ENCODE measurements around the gene HSP90AA1. TPM values are rescaled to one million over a fixed set of nuclear protein-coding genes. Genes with fewer than 3 reads are reported as not detected.

HSP90AA1 gene
- total and polyA plus RNA-seq, 4 donors, result 277 to 1,087 (median 722) TPM

DNA sequence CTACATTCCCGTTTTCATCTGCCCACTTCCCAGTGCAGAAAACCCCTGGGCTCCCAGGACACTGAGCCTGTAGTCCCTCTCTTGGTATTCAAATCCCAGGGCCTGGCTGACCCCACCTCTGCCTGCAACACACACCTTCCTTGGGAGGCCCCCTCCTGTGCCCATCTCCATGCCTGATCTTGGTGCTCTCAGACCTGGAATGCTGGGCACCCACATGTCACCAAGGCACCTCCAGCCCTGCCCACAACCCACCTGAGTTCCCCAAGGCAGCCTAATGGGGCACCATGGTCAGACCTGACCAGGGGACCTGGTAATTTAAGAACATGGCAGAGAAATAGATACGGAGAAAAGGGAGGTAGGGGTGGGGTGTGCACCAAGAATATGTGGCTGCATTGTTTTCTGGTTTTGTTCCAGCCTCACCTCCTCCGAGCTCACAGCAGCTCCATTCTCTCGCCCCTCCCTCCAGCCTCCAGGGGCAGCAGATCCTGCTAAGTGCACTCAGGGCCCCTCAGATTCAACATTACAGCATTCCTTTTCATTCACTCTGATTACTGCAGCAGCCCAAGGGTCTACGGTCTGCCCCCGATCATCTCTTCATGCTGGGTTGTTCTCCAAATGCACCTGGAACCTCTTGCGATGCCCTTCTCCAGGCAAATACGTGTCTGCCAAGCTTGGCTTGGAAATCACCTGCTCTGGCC, 9.2 kb upstream of the HSP90AA1 start:
- no peak overlapping the region for H3K4me3 ChIP-seq (ENCODE audit: low read depth, low read length)
- no peak for DNase-seq (ENCODE audit: low read depth in 4 of 6, low spot score in 6 of 6)
- no peaks in the 10 kb centered on the region for H3K36me3 ChIP-seq (ENCODE audit: control insufficient read depth, insufficient read depth, low read length)
- WGBS (ENCODE audit: insufficient coverage), result 24% methylated on average over 7 of the region's 8 CpGs
- H3K4me1 ChIP-seq (ENCODE audit: control insufficient read depth, insufficient read depth, low read length), result peaks cover 26% of the 10 kb centered on the region
- H3K27me3 ChIP-seq (ENCODE audit: control insufficient read depth, insufficient read depth, low read length), result no peaks in the 10 kb centered on the region
- H3K9me3 ChIP-seq (ENCODE audit: control insufficient read depth, insufficient read depth, low read length), result no peaks in the 10 kb centered on the region
- H3K27ac ChIP-seq (ENCODE audit: low read depth, low read length), result peak overlapping the region; percentile 6

DNA sequence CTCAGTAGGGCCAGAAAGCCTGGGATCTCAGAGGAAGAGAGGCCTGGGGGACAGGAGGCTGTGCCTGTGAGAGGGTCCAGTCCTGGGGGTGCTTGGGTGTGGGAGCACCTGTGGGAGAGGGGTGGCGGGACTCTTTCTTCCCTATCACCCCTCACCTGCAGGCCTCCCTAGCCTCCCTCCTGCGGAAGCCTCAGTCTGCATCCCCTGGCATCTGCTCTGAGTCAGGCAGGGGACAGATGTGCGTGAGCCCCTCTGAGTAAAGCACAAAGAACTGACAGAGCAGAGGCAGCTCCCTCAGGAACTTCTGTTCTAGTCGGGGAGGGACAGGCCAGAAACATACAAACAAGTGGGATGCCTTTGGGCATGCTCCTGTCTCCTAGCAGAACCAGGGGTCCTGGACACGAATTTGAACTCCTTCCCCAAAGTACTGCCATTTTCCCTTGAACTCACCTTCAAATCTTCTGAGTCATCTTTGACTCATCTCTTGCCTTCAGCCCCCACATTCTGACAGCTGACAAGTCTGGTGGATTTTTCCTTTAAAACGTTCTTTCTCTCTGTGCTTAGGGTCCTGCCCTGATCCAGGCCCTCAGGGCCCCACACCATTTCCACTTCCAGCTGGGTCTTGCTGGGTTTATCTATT, 8.5 kb upstream of the HSP90AA1 start:
- Histone ChIP-seq H3K9me3 (ENCODE audit: control insufficient read depth, insufficient read depth, low read length) (no peaks in the 10 kb centered on the region), H3K4me3 (ENCODE audit: low read depth, low read length) (no peak overlapping the region), H3K27me3 (ENCODE audit: control insufficient read depth, insufficient read depth, low read length) (no peaks in the 10 kb centered on the region), H3K27ac (ENCODE audit: low read depth, low read length) (no peak overlapping the region), H3K4me1 (ENCODE audit: control insufficient read depth, insufficient read depth, low read length) (peaks cover 26% of the 10 kb centered on the region), H3K36me3 (ENCODE audit: control insufficient read depth, insufficient read depth, low read length) (no peaks in the 10 kb centered on the region)
- 53% methylated on average over 5 of the region's 6 CpGs for WGBS (ENCODE audit: insufficient coverage)
- DNase-seq (ENCODE audit: low read depth in 4 of 6, low spot score in 6 of 6), result no peak

DNA sequence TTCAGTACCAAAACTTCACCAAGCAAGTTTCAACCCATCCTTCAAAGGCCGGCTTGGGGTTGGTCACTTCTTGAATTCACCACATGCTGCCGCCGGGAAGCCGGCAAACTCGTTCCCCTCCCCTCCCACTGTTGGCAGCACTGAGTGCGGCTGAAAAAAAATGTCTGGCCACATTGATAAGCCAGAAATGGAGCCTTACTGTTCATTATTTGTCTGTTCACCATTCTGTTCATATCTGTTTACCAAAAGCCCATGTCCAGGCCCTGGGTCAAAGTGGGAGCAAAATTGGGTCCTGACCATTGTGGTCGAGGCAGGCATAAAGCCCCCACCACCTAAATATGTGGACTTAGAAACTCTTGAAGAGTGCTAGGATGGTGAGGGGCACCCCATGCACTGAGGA, 7.3 kb upstream of the HSP90AA1 start:
- Histone ChIP-seq H3K4me3 (ENCODE audit: low read depth, low read length) (no peak overlapping the region), H3K9me3 (ENCODE audit: control insufficient read depth, insufficient read depth, low read length) (no peaks in the 10 kb centered on the region), H3K27me3 (ENCODE audit: control insufficient read depth, insufficient read depth, low read length) (no peaks in the 10 kb centered on the region), H3K27ac (ENCODE audit: low read depth, low read length) (no peak overlapping the region), H3K36me3 (ENCODE audit: control insufficient read depth, insufficient read depth, low read length) (no peaks in the 10 kb centered on the region), H3K4me1 (ENCODE audit: control insufficient read depth, insufficient read depth, low read length) (peaks cover 26% of the 10 kb centered on the region)
- no peak for DNase-seq (ENCODE audit: low read depth in 4 of 6, low spot score in 6 of 6)
- WGBS (ENCODE audit: insufficient coverage), result 32% methylated on average over 6 of the region's 7 CpGs

DNA sequence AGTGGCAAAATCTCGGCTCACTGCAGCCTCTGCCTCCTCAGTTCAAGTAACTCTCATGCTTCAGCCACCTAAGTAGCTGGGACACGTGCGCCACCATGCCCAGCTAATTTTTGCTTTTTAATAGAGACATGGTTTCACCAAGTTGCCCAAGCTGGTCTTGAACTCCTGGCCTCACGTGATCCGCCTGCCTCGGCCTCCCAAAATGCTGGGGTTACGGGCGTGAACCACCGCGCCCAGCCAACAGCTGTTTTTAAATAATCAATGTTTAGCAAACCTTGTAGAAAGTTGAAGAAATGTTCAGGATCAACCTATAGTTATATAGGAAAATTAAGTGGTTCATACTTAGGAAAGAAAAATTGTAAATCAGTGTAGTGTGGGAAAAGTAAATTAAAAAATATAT, 6.0 kb upstream of the HSP90AA1 start:
- no peak for DNase-seq (ENCODE audit: low read depth in 4 of 6, low spot score in 6 of 6)
- no peaks in the 10 kb centered on the region for H3K27me3 ChIP-seq (ENCODE audit: control insufficient read depth, insufficient read depth, low read length)
- no peaks in the 10 kb centered on the region for H3K9me3 ChIP-seq (ENCODE audit: control insufficient read depth, insufficient read depth, low read length)
- no peaks in the 10 kb centered on the region for H3K36me3 ChIP-seq (ENCODE audit: control insufficient read depth, insufficient read depth, low read length)
- peaks cover 39% of the 10 kb centered on the region for H3K4me1 ChIP-seq (ENCODE audit: control insufficient read depth, insufficient read depth, low read length)
- H3K4me3 ChIP-seq (ENCODE audit: low read depth, low read length), result no peak overlapping the region
- 83% methylated on average over 6 of the region's 10 CpGs for WGBS (ENCODE audit: insufficient coverage)
- H3K27ac ChIP-seq (ENCODE audit: low read depth, low read length), result no peak overlapping the region

DNA sequence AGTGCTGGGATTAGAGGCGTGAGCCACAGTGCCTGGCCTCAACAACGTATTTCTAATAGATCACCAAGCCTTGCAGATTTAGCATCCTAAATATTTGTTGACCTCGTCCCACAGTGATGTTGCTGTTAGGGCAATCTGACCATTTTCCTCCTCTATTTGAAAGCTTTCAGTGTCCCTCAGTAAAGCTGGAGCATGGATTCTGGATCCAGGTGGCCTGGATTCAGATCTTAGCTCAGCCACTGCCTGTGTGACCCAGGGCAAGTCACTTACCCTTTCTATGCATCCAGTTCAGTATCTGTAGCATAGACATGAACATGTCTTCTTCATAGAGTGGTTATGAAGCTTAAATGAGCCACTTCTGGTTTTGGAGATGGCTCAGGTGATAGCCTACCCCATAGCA, 3.9 kb upstream of the HSP90AA1 start:
- no peak overlapping the region for H3K4me3 ChIP-seq (ENCODE audit: low read depth, low read length)
- H3K36me3 ChIP-seq (ENCODE audit: control insufficient read depth, insufficient read depth, low read length), result peaks cover under 1% of the 10 kb centered on the region
- peaks cover 24% of the 10 kb centered on the region for H3K4me1 ChIP-seq (ENCODE audit: control insufficient read depth, insufficient read depth, low read length)
- DNase-seq (ENCODE audit: low read depth in 4 of 6, low spot score in 6 of 6), result no peak
- H3K27ac ChIP-seq (ENCODE audit: low read depth, low read length), result no peak overlapping the region
- WGBS (ENCODE audit: insufficient coverage), result 100% methylated on average over 3 of the region's 3 CpGs
- no peaks in the 10 kb centered on the region for H3K9me3 ChIP-seq (ENCODE audit: control insufficient read depth, insufficient read depth, low read length)
- no peaks in the 10 kb centered on the region for H3K27me3 ChIP-seq (ENCODE audit: control insufficient read depth, insufficient read depth, low read length)

DNA sequence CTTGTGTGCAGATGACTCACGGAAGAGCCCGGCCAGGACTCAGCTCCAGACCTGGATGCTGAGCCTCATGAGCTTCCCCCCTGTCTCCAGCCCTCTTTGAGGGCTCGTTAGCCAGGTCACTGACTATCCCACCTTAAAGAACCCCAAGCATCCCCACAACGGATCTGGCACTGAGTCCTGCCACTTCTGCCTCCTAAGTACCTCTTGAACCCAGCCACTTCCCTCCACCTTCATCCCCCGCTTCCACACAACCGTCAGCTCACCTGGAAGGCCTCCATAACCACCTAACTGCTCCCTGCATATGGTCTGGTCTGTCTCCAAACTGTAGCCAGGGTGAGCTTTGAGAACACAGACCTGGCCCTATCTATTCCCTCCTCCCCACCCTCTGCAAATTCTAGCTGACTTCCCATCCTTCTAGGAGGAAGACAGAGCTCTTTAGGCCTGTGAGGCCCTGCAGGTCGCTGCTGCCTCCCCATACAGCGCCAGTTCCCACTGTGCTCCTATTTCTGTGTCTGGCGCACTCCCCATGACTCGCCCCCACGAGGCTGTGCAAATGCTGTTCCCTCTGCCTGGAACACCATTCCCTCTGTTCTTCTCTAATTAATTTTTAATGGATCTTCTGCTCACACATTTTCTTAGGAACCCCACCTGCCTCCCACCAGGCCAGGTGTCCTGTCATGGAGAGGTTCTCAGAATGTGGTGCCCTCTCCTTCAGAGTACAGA, 2.9 kb upstream of the HSP90AA1 start:
- Histone ChIP-seq H3K4me3 (ENCODE audit: low read depth, low read length) (no peak overlapping the region), H3K9me3 (ENCODE audit: control insufficient read depth, insufficient read depth, low read length) (no peaks in the 10 kb centered on the region), H3K36me3 (ENCODE audit: control insufficient read depth, insufficient read depth, low read length) (peaks cover 9% of the 10 kb centered on the region), H3K4me1 (ENCODE audit: control insufficient read depth, insufficient read depth, low read length) (peaks cover 21% of the 10 kb centered on the region), H3K27me3 (ENCODE audit: control insufficient read depth, insufficient read depth, low read length) (no peaks in the 10 kb centered on the region), H3K27ac (ENCODE audit: low read depth, low read length) (no peak overlapping the region)
- 91% methylated on average over 11 of the region's 11 CpGs for WGBS (ENCODE audit: insufficient coverage)
- DNase-seq (ENCODE audit: low read depth in 4 of 6, low spot score in 6 of 6), result no peak

DNA sequence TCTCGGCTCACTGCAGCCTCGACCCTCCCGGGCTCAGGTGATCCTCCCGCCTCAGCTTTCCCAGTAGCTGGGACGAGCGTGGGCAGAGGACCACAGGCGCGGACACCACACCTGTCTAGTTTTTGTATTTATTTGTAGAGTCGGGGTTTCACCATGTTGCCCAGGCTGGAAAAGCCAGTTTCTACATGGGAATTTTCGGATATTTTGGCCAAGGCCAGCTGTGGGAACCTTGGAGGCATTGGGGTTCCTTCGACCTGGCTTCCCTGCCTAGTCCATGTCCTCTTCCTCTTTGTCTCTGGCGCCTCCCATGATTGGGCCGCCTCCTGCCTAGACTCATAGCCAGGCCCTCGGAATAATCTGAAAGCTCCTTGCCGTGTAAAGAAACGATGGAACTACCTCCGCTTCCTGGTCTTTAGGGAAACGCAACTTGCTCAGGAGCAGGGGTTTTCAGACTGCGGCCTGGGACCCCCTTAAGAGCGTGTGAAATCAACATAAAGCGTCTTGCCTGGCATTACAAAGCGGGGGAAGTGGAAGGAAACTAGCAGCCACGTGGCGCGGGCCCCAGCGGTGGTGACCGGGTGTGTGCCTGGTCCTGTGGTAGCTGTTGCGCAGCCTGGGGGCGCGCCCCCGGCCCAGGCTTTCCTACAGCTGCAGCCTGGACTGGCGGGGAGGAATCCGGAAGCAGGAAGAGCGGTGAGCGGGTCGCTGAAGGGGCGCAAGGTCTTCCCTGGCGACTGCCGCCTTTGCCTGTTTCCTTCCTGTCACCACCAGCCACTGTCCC, 1.4 kb upstream of the HSP90AA1 start:
- Histone ChIP-seq H3K4me1 (ENCODE audit: control insufficient read depth, insufficient read depth, low read length) (peaks cover 25% of the 10 kb centered on the region), H3K4me3 (ENCODE audit: low read depth, low read length) (peak overlapping the region; percentile 59), H3K9me3 (ENCODE audit: control insufficient read depth, insufficient read depth, low read length) (no peaks in the 10 kb centered on the region), H3K27me3 (ENCODE audit: control insufficient read depth, insufficient read depth, low read length) (no peaks in the 10 kb centered on the region), H3K36me3 (ENCODE audit: control insufficient read depth, insufficient read depth, low read length) (peaks cover 17% of the 10 kb centered on the region), H3K27ac (ENCODE audit: low read depth, low read length) (peak overlapping the region; percentile 99)
- 16% methylated on average over 33 of the region's 39 CpGs for WGBS (ENCODE audit: insufficient coverage)
- DNase-seq (ENCODE audit: low read depth in 4 of 6, low spot score in 6 of 6), result peak in 3 of 6 donors; percentile 11 to 73 (median 65)

DNA sequence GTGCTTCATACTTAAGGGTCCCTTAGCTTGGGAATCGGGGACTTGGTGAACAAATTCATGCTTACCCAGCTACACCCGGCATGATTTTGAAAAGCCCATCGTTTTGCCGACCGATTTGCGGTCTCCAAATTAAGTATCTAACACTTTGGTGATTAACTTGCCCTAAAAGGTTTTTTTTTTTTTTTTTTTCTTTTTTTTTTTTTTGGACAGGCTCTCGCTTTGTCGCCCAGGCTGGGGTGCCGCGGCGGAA, 843 bp upstream of the HSP90AA1 start:
- Histone ChIP-seq H3K36me3 (ENCODE audit: control insufficient read depth, insufficient read depth, low read length) (peaks cover 20% of the 10 kb centered on the region), H3K9me3 (ENCODE audit: control insufficient read depth, insufficient read depth, low read length) (no peaks in the 10 kb centered on the region), H3K27ac (ENCODE audit: low read depth, low read length) (peak overlapping the region; percentile 99), H3K4me1 (ENCODE audit: control insufficient read depth, insufficient read depth, low read length) (peaks cover 25% of the 10 kb centered on the region), H3K4me3 (ENCODE audit: low read depth, low read length) (peak overlapping the region; percentile 59), H3K27me3 (ENCODE audit: control insufficient read depth, insufficient read depth, low read length) (no peaks in the 10 kb centered on the region)
- no peak for DNase-seq (ENCODE audit: low read depth in 4 of 6, low spot score in 6 of 6)
- WGBS (ENCODE audit: insufficient coverage), result 0% methylated on average over 1 of the region's 11 CpGs

DNA sequence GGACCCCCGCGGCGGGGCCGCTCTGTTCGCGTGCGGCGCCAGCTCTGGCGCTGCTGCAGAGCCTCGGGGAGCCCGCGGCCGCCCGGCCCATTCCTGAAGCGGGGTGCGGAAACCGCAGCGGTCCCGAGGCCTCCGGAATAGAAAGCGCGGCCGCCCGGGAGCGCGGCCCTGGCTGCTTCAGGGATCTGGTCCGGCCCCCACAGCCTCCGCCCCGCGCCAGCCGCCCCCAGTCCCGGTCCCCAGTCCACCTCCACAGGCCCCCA, 204 bp downstream of the HSP90AA1 start:
- DNase-seq (ENCODE audit: low read depth in 4 of 6, low spot score in 6 of 6), result no peak
- WGBS (ENCODE audit: insufficient coverage), result 0% methylated on average over 32 of the region's 32 CpGs
- H3K36me3 ChIP-seq (ENCODE audit: control insufficient read depth, insufficient read depth, low read length), result peaks cover 23% of the 10 kb centered on the region
- H3K27me3 ChIP-seq (ENCODE audit: control insufficient read depth, insufficient read depth, low read length), result no peaks in the 10 kb centered on the region
- H3K4me1 ChIP-seq (ENCODE audit: control insufficient read depth, insufficient read depth, low read length), result peaks cover 29% of the 10 kb centered on the region
- H3K4me3 ChIP-seq (ENCODE audit: low read depth, low read length), result peak overlapping the region; percentile 72
- no peaks in the 10 kb centered on the region for H3K9me3 ChIP-seq (ENCODE audit: control insufficient read depth, insufficient read depth, low read length)
- H3K27ac ChIP-seq (ENCODE audit: low read depth, low read length), result peak overlapping the region; percentile 92

Measured in spinal cord (tissue), 10 donors.